PC-9 (cell line): ENCODE data around the gene UCP1. TPM values are rescaled to one million over a fixed set of nuclear protein-coding genes. Genes with fewer than 3 reads are reported as not detected.

ENCODE experiments used
- BruUV-seq: library from RNA; stranded (reverse); fragments of 400-500 nt; replicated peaks from 2 replicates; lab custom pipeline; 2021; lab: Mats Ljungman, UMichigan
- CTCF ChIA-PET: fragments of 300-600 bp; sonication (Branson Sonifier 250); formaldehyde crosslinking; loops from one replicate; lab custom pipeline; 2022; ENCODE audit warnings: antibody characterized with exemption; lab: Charles Lee
- POLR2A ChIA-PET: fragments of 300-600 bp; sonication (Branson Sonifier 250); formaldehyde crosslinking; loops from one replicate; lab custom pipeline; 2022; ENCODE audit warnings: antibody characterized with exemption; ENCODE audit not compliant: unreplicated experiment; lab: Charles Lee
- DNase-seq, 2 experiments: peaks; one replicate each; pipeline versions ENCODE4 v3.0.0 to v3.0.0-alpha.2; 2015 to 2022; ENCODE audit warnings: mixed read lengths in 1 of 2
- H2AFZ ChIP-seq: fragments of 200-600 bp; sonication (generic); 2 replicates; pipeline ENCODE4 v1.8.1; 2017; ENCODE audit warnings: antibody characterized with exemption
- H3F3A ChIP-seq: fragments of 200-600 bp; sonication (generic); 2 replicates; pipeline ENCODE4 v1.8.1; 2017; ENCODE audit warnings: antibody characterized with exemption, mild to moderate bottlenecking, low read depth; ENCODE audit not compliant: insufficient read depth
- H3K27ac ChIP-seq: fragments of 200-600 bp; sonication (generic); 2 replicates; pipeline ENCODE4 v1.6.1; 2016; ENCODE audit warnings: mixed run types
- H3K27me3 ChIP-seq: fragments of 200-600 bp; sonication (generic); 2 replicates; pipeline ENCODE4 v1.6.1; 2016; ENCODE audit warnings: low read depth, mixed run types; ENCODE audit not compliant: insufficient read depth
- H3K36me3 ChIP-seq: fragments of 200-600 bp; sonication (generic); 2 replicates; pipeline ENCODE4 v1.6.1; 2016; ENCODE audit warnings: low read depth, mixed run types
- H3K4me1 ChIP-seq: fragments of 200-600 bp; sonication (generic); replicated peaks from 2 replicates; pipeline ENCODE4 v1.6.1; 2016; ENCODE audit warnings: mixed run types; ENCODE audit not compliant: insufficient read depth
- H3K4me2 ChIP-seq: fragments of 200-600 bp; sonication (generic); 2 replicates; pipeline ENCODE4 v1.6.1; 2017; ENCODE audit warnings: mixed run types
- H3K4me3 ChIP-seq: fragments of 200-600 bp; sonication (generic); 2 replicates; pipeline ENCODE4 v1.6.1; 2016; ENCODE audit warnings: mixed run types
- H3K79me2 ChIP-seq: fragments of 200-600 bp; sonication (generic); 2 replicates; pipeline ENCODE4 v1.6.1; 2017; ENCODE audit warnings: low read depth, mixed run types
- H3K9me2 ChIP-seq: fragments of 200-600 bp; sonication (generic); 2 replicates; pipeline ENCODE4 v1.8.1; 2017; ENCODE audit warnings: mild to moderate bottlenecking; ENCODE audit not compliant: insufficient read depth
- H3K9me3 ChIP-seq: fragments of 200-600 bp; sonication (generic); 2 replicates; pipeline ENCODE4 v1.8.1; 2016; ENCODE audit warnings: low read depth; ENCODE audit not compliant: insufficient read depth
- H4K20me1 ChIP-seq: fragments of 200-600 bp; sonication (generic); 2 replicates; pipeline ENCODE4 v1.8.1; 2017; ENCODE audit not compliant: insufficient read depth
- EZH2 ChIP-seq: fragments of 200-600 bp; sonication (generic); IDR thresholded peaks from 2 replicates; pipeline ENCODE4 v1.8.0; 2017; ENCODE audit warnings: antibody characterized with exemption, low read depth
- intact Hi-C: fragments of 100-400 bp; cut with micrococcal nuclease; formaldehyde crosslinking; loops from one replicate; pipeline ENCODE4 v1.10.0; 2022; ENCODE audit not compliant: unreplicated experiment
- total RNA-seq: library from RNA; stranded (reverse); gene quantifications from 2 replicates; pipeline ENCODE4 v1.2.3, GENCODE V29; 2021
- TF ChIP-seq, protein P1 (sequence below): fragments of 200-600 bp; sonication (generic); conservative IDR thresholded peaks from 2 replicates; pipeline ENCODE4 v1.6.1; 2017; ENCODE audit warnings: mixed run types, antibody characterized with exemption, mild to moderate bottlenecking, moderate library complexity

UCP1 gene
- total RNA-seq, 1 experiment from 2014 or later, result not detected

DNA sequence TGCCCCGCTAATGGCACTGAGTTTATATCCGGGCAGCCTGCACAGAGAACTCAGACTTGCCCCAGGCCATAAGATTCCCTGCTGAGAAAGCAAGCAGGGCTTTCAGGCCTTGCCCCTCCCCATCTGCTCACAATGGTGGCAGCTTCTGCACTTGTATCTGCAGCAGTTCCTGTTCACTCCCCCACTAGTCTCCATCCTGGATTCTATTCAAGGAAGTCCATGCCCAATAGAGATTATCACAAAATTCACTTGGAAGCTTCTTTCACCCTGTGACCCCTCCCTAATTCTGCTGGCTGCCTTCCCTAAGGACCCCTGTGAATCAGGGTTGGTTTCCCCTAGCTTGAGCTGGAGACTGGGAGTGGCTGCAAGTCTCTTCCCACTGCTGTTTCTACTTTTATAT, 34.5 kb upstream of the UCP1 start:
- no peak for TF ChIP-seq EZH2
- TF ChIP-seq, protein P1, sequence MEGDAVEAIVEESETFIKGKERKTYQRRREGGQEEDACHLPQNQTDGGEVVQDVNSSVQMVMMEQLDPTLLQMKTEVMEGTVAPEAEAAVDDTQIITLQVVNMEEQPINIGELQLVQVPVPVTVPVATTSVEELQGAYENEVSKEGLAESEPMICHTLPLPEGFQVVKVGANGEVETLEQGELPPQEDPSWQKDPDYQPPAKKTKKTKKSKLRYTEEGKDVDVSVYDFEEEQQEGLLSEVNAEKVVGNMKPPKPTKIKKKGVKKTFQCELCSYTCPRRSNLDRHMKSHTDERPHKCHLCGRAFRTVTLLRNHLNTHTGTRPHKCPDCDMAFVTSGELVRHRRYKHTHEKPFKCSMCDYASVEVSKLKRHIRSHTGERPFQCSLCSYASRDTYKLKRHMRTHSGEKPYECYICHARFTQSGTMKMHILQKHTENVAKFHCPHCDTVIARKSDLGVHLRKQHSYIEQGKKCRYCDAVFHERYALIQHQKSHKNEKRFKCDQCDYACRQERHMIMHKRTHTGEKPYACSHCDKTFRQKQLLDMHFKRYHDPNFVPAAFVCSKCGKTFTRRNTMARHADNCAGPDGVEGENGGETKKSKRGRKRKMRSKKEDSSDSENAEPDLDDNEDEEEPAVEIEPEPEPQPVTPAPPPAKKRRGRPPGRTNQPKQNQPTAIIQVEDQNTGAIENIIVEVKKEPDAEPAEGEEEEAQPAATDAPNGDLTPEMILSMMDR, result no peak
- Histone ChIP-seq H3K4me3 (no peak overlapping the region), H3K27me3 (no peaks in the 10 kb centered on the region), H3K9me3 (no peaks in the 10 kb centered on the region), H3K79me2 (no peaks in the 10 kb centered on the region), H3F3A (no peaks in the 10 kb centered on the region), H3K36me3 (no peaks in the 10 kb centered on the region), H3K9me2 (no peaks in the 10 kb centered on the region), H3K27ac (no peak overlapping the region), H3K4me1 (no peaks in the 10 kb centered on the region), H2AFZ (no peak overlapping the region), H3K4me2 (no peak overlapping the region), H4K20me1 (no peaks in the 10 kb centered on the region)
- no TSS peak for BruUV-seq
- peak; percentile 35 for DNase-seq
- intact Hi-C loops, result no loop called here
- CTCF ChIA-PET, result interaction anchor here (0.9 kb wide), 1 partner anchor 243 kb away, joined by 3 read pairs; no protein-coding TSS in a partner anchor
- POLR2A ChIA-PET, result interaction anchor here (0.7 kb wide), 1 partner anchor 260 kb away, joined by 6 read pairs; no protein-coding TSS in a partner anchor

DNA sequence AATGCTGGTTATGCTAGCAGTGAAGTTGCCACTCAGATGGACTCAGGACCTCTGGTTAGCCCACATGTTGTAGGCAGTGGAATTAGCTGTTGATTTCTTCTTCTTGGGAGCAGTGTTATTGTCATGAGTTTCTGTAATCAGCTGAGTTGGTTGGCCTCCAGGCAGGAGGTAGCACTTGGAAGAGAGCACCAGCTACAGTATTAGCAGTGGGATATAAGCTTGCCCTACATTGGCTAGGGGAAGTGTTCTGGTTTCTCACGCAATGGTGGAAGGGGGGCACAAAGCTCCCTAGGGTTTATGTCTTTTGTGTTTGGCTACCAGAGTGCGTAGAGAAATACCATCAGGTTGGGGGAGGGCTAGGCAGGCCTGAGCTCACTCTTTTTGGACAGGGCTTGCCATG, 34.0 kb upstream of the UCP1 start:
- Histone ChIP-seq H3K9me3 (no peaks in the 10 kb centered on the region), H3K79me2 (no peaks in the 10 kb centered on the region), H3K27me3 (no peaks in the 10 kb centered on the region), H3K9me2 (no peaks in the 10 kb centered on the region), H3K4me3 (no peak overlapping the region), H3K4me2 (no peak overlapping the region), H3K36me3 (no peaks in the 10 kb centered on the region), H3F3A (no peaks in the 10 kb centered on the region), H3K4me1 (no peaks in the 10 kb centered on the region), H3K27ac (no peak overlapping the region), H4K20me1 (no peaks in the 10 kb centered on the region), H2AFZ (no peak overlapping the region)
- intact Hi-C loops, result no loop called here
- TF ChIP-seq EZH2, result no peak
- TF ChIP-seq, protein P1, result no peak
- POLR2A ChIA-PET, result no interaction called here
- CTCF ChIA-PET, result interaction anchor here (0.9 kb wide), 1 partner anchor 243 kb away, joined by 3 read pairs; no protein-coding TSS in a partner anchor
- DNase-seq, result no peak
- BruUV-seq, result no TSS peak

DNA sequence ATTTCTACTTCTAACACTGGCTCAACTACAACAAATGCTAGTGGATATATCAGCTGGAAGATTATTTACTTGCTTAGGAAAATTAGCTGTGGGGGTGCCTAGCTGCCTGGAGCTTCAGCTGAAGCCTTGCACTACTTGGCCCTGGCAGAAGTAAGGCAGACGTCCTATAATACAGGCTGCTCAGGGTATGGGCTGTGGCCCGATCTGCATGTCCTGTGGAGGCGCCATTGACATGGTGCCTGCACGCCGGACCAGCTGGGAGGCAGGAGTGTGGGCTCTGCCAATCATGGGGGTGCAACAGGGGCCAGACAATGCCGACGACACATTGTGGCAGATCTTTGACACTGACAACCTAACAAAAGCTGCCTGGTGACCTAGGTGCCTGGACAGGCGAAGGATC, 31.6 kb upstream of the UCP1 start:
- Histone ChIP-seq H4K20me1 (no peaks in the 10 kb centered on the region), H3K4me3 (no peak overlapping the region), H3K9me2 (no peaks in the 10 kb centered on the region), H3F3A (no peaks in the 10 kb centered on the region), H3K79me2 (no peaks in the 10 kb centered on the region), H3K9me3 (no peaks in the 10 kb centered on the region), H3K36me3 (no peaks in the 10 kb centered on the region), H3K4me2 (no peak overlapping the region), H3K27me3 (no peaks in the 10 kb centered on the region), H3K4me1 (no peaks in the 10 kb centered on the region), H2AFZ (no peak overlapping the region), H3K27ac (no peak overlapping the region)
- POLR2A ChIA-PET, result no interaction called here
- CTCF ChIA-PET, result interaction anchor here (0.6 kb wide), 1 partner anchor 533 kb away, joined by 5 read pairs; the partner anchor contains the start of gene RNF150
- TF ChIP-seq EZH2, result no peak
- TF ChIP-seq, protein P1, result no peak
- no TSS peak for BruUV-seq
- intact Hi-C loops, result no loop called here
- no peak for DNase-seq
